ENCODE data around the gene RAB26.
A peak's percentile ranks its signal among the peaks of the same experiment; 100 is the strongest.
"Not testable (repeated sequence)": the region's sequence is repeated elsewhere in the genome, so short reads cannot be mapped to it uniquely, and the experiment has no call there.

The RAB26 gene
- total RNA-seq = 0.06 to 0.09 reads per million in 2 experiments

DNA sequence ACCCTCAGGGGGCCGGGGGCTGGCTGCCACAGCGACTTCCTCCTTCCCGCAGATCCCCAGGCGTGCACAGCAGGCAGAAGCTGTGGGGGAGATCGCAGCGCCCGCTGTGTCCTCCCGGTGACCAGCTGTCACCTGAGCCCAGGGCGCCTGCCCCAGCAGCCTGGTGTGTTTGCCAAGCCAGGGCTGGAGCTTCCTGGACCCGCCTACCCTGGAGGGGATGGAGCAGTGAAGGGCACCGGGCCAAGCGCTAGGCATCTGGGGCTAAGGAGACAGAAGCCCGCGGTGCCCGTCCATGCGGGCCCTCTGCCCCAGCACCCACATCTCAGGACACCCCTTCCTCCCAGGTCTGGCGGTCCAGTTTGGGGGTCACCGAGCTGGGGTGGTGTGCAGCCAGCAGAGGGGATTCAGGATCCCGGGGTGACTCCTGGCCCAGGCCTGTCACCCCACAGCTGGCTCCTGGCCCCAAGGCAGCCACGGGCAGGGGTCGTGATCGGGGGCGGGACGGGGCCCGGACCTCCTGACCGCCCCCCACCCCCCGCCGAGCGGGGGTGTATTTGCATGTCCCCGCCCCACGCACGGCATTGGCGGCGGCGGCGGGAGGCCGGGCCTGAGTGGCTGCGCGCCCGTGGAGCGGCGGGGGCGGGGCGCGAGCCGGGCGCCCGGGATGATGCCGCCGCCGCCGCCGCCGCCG, at the start of gene RAB26:
TSS of gene RAB26 (plus strand) at position 645 of the 691 bp plus-strand sequence. CDS start 159 bp downstream, outside the sequence.
- DNase-seq (ENCODE audit: low read depth) = peak; percentile 48

DNA sequence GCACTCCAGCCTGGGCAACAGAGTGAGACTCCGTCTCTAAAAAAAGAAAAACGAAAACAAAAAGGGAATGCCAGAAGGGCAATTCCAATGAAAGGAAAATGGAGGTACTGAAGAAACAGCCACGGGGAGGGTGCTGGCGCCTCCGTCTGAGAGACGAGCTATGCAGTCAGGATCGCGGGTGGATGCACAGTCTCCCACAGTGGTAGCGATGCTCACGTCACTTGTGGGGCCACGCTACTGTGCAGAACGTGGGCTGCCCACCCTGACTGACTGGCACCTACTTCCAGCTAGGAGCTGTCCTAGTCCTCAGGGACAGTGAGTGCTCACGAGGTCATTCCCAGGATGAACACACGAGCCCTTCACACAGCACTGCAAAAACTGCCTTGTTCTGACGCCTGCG, 46.8 kb upstream of the RAB26 start:
- DNase-seq (ENCODE audit: low read depth) = not testable (repeated sequence)

GRCh38 chr16:2102471-2102870, 46.0 kb upstream of the RAB26 start:
- no peak for DNase-seq (ENCODE audit: low read depth)

DNA sequence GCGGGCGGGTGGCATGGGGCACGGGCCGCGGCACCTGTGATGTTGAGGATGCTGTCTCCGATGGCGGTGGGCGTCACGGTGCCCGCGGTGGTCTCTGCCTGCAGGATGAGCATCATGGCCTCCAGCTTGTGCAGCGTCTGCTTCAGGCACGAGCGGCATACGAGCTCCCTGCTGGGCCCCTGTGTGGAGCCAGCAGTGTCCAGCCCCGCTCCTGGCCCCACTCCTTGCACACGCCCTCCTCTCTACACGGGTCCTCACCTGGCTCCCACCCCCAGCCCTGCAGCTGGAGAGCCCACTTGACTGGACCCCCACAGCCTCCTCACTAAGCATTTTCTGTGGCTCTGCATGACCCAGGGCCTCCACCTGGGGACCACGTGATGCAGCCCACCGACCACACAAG, 44.0 kb upstream of the RAB26 start:
- DNase-seq (ENCODE audit: low read depth) = not testable (repeated sequence)

- DNase-seq (ENCODE audit: low read depth) = not testable (repeated sequence)
These were observed 43.1 kb upstream of the RAB26 start for GRCh38 chr16:2105291-2105690.

- not testable (repeated sequence) for DNase-seq (ENCODE audit: low read depth)
These were observed 42.7 kb upstream of the RAB26 start for GRCh38 chr16:2105769-2106168.

DNA sequence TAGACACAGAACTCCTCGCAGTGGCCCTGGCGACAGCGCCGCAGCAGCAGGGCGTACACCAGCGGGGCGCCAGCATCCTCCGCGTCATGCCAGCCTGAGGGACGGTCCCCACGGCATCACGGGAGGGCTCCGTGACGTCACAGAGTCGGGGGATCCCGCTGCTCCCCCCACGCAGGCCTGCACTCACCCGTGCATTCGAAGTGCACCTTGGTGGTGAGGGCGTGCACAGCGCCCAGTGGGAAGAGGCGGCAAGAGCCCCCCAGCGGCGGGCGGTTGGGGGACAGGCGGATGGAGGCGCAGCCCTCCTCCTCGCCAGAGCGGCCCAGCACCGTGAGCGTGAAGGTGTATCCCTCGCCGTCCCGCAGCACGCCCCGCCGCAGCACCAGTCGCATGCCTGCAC, 42.2 kb upstream of the RAB26 start:
- DNase-seq (ENCODE audit: low read depth) = not testable (repeated sequence)

- not testable (repeated sequence) for DNase-seq (ENCODE audit: low read depth)
These were observed 41.2 kb upstream of the RAB26 start for GRCh38 chr16:2107121-2107790.

DNA sequence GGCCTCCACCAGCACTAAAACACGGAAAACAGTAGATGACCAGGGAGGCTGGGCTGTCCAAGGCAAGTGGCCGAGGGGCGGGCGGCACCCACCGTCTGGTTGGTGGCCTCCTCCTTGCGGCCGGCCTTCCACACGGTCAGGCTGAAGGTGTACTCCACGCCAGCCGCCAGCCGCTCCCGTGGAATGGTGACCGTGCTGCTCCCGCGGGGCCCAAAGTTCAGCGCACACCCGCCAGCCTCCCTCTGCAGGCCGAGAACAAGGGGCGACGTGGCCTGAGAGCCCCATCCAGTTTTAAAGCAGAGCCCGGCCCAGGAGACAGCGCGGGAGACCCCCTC, 40.7 kb upstream of the RAB26 start:
- not testable (repeated sequence) for DNase-seq (ENCODE audit: low read depth)

DNA sequence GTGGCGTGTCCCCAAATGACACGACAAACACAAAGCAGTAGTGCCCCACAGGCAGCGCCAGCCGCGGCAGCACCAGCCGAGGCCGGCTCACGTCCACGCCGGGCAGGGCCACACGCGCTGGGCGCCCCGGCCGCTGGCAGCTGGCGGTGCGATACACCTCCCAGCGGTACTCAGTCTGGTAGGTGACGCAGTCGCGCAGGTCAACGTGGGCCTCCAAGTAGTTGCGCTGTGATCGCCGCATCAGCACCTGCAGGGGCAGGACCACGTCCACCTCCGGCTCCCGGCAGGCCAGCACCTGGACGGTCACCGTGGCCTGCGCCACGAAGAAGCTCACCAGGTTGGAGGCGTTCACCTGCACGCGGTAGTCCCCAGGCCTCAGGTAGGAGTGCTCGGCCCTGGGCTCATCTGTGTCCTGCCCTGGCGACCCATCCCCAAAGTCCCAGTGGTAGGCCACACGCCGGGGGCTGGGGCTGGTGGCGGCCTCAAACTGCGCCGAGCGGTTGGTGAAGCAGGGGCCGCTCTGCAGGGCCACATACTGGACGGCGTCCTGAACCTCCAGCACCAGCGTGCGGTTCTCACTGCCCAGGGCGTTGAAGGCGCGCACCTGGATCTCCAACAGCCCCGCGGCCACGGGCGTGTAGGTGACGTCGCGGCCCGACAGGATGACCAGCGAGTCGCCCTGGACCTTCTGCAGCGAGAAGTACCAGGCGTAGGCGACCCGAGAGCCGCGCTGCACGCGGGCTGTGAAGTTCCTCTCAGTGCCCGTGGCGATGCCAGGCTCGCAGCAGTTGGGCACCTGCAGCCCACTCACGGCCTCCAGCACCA, 39.8 kb upstream of the RAB26 start:
- not testable (repeated sequence) for DNase-seq (ENCODE audit: low read depth)

DNA sequence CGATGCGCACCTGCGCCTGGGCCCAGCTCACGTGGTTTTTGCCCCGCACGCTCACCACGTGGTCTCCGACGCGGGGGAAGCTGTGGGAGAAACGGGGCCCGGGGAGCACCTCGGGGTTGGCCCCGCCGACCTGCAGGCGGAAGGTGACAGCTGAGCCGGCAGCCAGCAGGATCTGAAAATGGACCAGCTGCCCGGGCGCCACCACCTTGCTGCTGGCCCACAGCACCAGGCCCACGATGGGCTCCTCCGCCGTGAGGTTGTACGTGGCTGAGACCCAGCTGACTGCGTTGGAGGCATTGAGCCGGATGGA, 39.2 kb upstream of the RAB26 start:
- DNase-seq (ENCODE audit: low read depth) = not testable (repeated sequence)

GRCh38 chr16:2109872-2110271, 38.6 kb upstream of the RAB26 start:
- DNase-seq (ENCODE audit: low read depth) = not testable (repeated sequence)

- not testable (repeated sequence) for DNase-seq (ENCODE audit: low read depth)
These were observed 38.0 kb upstream of the RAB26 start for GRCh38 chr16:2110332-2111008.

GRCh38 chr16:2111009-2111353, 37.4 kb upstream of the RAB26 start:
- DNase-seq (ENCODE audit: low read depth) = not testable (repeated sequence)

DNA sequence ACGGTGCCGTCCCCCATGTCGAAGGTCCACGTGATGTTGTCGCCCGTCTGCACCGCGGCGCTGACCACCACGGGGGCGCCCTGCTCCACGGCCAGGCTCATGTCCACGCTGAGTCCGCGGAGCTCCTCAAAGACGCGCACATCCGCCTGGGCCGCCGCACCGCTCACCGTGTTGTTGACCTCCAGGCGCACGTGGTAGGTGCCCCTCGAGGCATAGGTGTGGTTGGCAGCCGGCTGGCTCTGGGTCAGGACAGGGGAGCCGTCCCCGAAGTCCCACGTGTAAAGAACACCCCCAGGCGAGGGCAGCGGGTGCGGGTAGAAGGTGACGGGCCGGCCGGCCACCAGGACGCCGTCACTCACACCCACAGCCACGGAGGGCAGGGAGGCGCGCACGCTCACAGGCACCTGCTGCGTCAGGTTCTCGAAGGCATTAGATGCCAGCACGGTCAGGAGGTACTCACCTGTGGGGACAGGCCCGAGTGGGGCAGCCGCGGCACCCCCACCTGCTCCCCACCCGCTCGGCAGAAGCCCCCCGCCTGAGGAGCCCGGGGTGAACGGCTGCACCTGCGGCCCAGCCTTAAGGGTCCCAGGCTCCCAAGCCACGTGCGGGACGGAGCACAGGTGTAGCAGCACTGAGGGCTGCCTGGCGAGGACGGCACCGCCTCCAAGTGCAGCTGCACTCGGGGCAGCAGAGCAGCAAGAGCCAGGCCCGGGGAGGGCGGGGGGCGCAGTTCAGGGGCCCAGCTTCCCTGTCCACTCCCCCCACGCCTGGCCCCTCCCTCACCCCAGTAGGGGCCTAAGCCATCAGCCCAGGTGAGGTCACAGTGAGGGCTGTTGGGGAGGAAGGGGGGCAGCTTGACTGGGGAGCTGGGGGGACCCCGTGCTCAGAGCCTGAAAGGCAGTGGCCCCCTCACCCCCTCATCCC, 36.8 kb upstream of the RAB26 start:
- DNase-seq (ENCODE audit: low read depth) = not testable (repeated sequence)

DNA sequence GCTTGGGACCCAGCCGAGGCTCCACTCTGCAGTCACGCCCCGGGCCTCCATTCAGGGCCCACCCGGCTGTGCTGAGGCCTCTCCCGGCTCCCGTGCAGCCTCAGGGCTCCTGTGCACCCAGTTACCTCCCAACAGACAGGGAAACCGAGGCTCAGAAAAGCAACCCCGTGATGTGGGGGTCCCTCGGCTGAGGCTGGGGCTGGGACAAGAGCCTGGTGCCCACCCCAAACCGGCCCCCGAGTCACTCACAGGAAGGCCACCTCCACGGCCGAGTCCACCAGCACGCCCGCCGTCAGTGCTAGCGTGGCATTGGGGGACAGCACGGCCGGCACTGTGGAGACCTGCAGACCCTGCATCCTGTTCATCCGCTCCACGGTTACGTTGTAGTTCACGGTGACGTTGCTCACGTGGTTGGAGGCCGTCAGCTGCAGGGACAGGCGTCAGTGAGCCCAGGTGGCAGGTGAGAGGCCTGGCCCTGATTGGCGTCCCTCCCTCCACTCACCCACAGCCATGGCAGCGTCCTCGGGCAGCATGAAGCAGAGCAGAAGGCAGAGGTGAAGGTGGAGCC, 35.8 kb upstream of the RAB26 start:
- DNase-seq (ENCODE audit: low read depth) = not testable (repeated sequence)

DNA sequence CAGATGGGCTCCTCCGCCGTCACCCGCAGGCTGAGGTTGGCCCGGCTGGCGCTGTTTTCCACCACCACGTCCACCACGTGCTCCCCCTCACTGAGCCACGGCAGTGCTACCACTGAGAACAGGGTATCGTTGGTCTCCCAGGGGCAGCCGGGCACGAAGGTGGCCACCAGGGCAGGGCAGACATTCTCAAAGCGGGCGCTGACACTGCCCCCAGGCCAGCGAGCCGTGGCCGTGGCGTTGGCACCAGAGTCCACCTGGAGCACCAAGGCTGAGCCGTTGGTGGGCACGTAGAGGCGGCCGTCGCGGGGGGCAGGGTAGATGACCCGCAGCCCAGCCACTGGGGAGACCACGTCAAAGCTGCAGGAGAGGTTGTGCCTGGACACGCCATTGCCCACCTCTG, 34.2 kb upstream of the RAB26 start:
- DNase-seq (ENCODE audit: low read depth) = not testable (repeated sequence)

- DNase-seq (ENCODE audit: low read depth) = not testable (repeated sequence)
These were observed 33.4 kb upstream of the RAB26 start for GRCh38 chr16:2114885-2115590.

DNA sequence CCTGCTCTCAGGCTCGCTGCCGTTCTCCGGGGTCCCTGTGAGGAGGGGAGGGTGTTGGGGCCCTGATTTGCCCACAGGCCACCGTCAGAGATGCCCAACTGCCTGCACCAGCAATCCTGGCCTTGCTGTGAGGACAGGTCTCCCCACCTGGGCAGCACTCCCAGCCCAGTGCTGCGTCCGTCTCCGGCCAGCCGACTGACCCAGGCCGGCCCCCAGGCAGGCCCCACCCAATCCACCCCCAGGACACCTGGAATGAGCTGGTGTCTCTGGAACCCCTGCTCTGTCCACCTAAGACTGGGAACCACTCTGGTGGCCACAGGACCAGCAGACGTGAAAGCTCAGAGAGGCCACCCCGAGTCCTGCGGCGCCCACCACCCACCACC, 32.8 kb upstream of the RAB26 start:
- no peak for DNase-seq (ENCODE audit: low read depth)

GRCh38 chr16:2116428-2116827, 32.0 kb upstream of the RAB26 start:
- not testable (repeated sequence) for DNase-seq (ENCODE audit: low read depth)
